ENCODE measurements around the gene NACC2.

NACC2 gene

DNA sequence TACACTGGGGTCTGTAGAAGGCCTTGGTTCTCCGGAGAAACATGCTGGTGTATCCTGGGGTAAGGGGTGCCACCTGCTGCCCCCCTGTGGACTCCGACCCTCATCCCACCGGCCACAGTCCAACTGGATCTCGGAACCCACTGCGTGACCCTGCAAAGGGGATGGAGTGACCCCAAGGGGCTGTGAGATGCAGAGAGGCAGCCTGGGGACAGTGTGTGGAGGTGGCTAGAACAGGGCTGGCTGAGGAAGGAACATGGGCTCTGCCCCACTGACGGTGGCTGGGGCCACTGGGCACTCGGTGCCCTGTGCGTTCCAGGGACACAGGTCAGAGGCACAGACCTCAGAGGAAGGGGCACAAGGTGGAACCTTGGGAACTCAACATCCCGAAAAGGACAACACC is 2.3 kb downstream of the NACC2 start:
- no peak for DNase-seq (ENCODE audit: low read depth in 2 of 2)

GRCh38 chr9:136092353-136092650 is 2.8 kb downstream of the NACC2 start:
- DNase-seq (ENCODE audit: low read depth in 2 of 2): no peak

DNA sequence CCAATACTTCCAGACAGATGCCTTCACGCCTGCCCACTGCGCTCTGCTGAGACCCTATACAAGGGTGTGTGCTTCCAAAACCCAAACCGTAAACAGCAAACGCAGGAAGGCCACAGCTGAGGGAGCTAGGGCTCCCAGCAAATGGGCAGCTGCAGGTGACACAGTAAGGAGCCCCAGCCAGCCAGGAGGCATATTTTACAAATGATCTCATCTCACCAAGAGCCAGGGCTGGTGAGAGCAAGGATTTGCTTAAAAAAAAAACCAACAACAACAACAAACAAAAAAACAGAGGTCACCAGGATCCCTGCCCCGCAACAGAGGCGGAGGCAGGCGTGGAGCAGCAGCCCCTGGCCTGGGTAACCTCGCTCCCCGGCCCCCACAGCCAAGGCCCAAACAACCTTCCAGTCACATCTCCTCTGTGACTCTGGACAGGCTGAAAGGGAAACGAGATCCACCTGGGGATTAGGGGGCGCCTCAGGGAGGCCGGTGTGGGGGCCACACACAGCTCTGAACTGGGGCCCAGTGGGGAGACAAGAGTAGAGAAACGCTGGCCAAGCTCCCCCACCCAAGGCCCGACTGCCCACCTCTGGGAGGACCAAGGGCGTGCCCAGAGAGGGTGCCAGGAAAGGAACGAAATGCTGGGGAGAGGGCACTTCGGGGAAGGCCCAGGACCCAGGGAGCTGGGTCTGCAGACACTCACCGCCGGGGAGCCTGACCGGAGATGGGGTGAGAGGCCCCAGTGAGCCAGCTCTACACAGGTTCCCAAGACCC is 3.3 kb downstream of the NACC2 start:
- DNase-seq (ENCODE audit: low read depth in 2 of 2): no peak

DNA sequence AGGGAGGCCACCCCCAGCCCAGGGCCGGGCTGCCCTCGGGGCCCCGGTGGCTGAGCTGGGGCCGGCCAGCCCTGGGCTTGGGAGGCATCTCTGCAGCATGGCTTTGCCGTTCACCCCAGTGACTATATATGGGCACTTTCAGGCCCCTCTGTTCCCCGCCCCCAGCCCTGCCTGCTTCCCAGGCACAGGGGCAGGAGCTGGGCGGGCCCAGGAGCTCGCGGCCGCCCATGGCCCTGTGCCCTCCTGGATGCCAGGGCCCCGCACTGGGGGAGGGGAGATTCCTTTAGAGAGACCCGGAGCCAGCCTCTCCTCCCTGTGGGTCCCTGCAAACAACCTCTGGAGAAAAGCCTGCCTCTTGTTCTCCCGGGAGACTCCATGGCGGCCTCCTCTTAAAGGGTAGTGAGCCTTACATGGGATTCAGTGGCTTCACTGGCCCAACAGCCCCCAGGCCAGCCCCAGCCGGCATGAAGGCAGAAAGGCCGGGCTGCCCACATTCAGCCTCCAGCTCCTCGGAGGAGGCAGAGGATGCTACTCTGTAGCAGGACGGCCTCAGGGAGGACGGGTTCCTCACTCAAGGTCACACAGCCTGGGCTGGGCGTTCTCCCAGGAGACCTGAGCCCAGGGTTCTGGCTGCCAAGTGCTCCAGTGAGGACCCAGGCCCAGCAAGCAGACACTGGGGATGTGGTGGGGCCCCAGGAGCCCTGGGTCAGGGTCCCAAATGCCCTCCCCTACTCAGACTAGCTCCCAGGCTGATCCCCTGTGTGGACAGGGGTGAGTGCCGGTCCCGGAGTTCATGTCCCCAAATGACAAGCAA is 4.1 kb downstream of the NACC2 start:
- no peak for DNase-seq (ENCODE audit: low read depth in 2 of 2)

- DNase-seq (ENCODE audit: low read depth in 2 of 2): no peak
Measured at GRCh38 chr9:136090056-136090735, 4.9 kb downstream of the NACC2 start.

DNA sequence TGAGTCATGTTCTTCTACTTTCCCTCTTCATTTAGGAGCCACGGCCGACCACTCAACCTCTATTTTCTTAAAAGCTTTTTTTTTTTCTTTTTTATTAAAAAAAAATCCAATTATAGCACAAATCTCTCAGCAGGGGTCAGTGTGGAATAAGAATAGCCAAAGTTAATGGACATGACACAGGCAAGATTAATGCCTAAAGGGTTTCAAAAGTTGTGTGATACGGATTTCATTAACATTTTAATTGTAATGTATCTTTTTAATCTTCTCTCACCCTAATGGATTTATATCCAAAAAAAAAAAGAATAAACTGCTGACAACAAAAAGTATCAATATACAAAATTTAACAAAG is 5.4 kb downstream of the NACC2 start:
- DNase-seq (ENCODE audit: low read depth in 2 of 2): no peak

- DNase-seq (ENCODE audit: low read depth in 2 of 2): no peak
Measured at GRCh38 chr9:136088939-136089696, 6.0 kb downstream of the NACC2 start.

- DNase-seq (ENCODE audit: low read depth in 2 of 2): no peak
Measured at GRCh38 chr9:136088481-136088938, 6.6 kb downstream of the NACC2 start.

- no peak for DNase-seq (ENCODE audit: low read depth in 2 of 2)
Measured at GRCh38 chr9:136087741-136088480, 7.2 kb downstream of the NACC2 start.

DNA sequence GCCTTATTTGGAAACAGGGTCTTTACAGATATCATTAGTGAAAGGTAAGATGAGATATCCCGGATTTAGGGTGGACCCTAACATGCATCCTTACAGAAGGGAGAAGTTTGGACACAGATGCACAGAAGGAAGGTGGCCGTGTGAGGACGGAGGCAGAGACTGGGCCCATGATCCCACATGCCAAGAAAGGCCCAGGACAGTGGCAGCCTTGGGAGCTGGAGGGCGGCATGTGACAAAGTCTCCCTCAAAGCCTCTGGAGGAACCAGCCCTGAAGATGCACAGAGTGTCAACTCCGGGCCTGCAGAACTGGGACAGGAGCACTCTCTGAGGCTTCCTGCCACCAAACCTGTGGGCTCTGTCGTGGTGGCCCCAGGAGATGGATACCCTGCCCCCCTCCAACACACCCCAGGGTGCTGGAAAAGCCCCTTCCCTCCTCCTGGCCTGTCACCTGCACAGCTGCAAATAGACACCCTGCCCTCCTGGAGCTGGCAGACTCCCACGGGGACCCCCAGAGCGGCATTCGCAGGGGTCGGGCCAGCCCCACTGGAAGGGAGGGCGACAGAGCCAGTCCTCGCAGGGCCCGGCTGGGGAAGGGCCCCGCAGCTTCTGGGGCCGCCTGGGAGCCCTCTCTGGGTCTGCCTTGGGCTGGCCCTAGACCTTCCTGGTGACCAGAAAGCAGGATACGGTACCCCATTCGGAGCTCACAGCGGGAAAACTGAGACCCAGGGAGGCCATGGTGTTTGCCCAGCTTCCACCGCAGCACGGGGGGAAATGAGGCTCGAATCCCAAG is 7.9 kb downstream of the NACC2 start:
- DNase-seq (ENCODE audit: low read depth in 2 of 2): no peak

- DNase-seq (ENCODE audit: low read depth in 2 of 2): no peak
Measured at GRCh38 chr9:136086213-136086881, 8.7 kb downstream of the NACC2 start.

DNA sequence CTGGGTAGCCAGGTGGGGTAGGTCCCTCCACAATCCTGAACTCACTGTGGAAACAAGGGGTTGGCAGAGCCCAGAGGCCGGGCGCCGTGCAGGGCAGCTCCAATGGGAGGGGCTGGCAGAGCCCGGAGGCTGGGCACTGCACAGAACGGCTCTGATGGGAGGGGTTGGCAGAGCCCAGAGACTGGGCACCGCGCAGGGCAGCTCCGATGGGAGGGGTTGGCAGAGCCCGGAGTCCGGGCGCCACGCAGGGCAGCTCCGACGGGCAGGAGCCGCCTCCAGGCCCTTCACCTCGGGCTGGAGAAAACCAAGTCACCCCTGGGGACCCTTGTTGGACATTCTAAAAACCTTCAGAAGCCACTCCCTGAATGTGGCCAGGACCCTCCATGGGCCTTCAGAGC is 9.3 kb downstream of the NACC2 start:
- DNase-seq (ENCODE audit: low read depth in 2 of 2): no peak

GRCh38 chr9:136084063-136084944 is 10.8 kb downstream of the NACC2 start:
- no peak for DNase-seq (ENCODE audit: low read depth in 2 of 2)

- DNase-seq (ENCODE audit: low read depth in 2 of 2): no peak
Measured at GRCh38 chr9:136083558-136084062, 11.5 kb downstream of the NACC2 start.

DNA sequence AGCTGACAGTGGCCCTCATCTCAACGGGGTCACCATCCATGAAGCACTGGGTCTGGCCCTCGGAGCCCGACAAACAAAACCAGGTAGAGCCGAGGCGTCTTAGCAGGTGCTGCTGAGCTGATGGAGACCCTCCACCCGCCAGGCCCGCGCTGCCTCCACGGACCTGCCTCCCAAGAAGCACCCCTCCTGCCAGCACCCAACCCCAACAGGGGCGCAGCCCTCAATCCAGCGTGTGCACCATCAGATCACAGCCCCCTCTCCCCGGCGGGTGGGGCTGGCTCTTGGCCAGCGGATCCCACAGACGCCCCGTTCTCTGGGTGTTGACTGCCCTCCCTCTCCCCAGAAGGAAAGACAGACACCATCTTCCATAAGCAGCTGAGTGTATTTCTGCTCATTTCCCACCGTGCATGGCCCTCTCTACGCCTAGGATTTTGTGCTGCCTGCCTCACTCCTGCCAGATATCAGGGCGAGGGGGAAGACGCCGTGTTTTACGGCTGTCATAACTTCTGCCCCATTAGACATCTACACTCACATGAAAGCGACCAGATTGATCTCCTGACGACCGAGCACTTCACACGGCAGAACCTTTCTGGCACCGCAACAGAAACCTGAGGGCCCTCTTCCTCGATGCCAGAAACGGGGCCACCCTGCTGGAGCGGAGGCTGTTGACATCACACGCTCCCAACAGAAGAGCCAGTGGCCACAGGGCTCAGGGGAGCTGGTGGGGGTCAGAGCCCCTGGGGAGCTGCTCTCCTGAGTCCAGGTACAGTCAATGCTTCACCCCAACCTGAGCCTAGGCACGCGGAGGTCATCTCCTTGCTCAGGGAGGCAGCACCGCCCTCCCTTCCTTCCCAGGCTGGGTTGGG is 12.4 kb downstream of the NACC2 start:
- DNase-seq (ENCODE audit: low read depth in 2 of 2): no peak

GRCh38 chr9:136081826-136082495 is 13.1 kb downstream of the NACC2 start:
- no peak for DNase-seq (ENCODE audit: low read depth in 2 of 2)

- DNase-seq (ENCODE audit: low read depth in 2 of 2): no peak
Measured at GRCh38 chr9:136081113-136081825, 13.8 kb downstream of the NACC2 start.
